CD4-positive, alpha-beta T cell treated with Interleukin-15 for 4 hours (primary cell): Measurements from ENCODE around the gene RHOA.
A peak's percentile ranks its signal among the peaks of the same experiment; 100 is the strongest.
"Not testable (repeated sequence)": the region's sequence is repeated elsewhere in the genome, so short reads cannot be mapped to it uniquely, and the experiment has no call there.

ENCODE experiments used
- DNase-seq: peaks from one replicate; pipeline ENCODE4 v3.0.0-alpha.2; 2020; ENCODE audit warnings: low spot score

Gene RHOA

GRCh38 chr3:49411535-49411967 is 225 bp downstream of the RHOA start:
- DNase-seq: peak; percentile 37

GRCh38 chr3:49410846-49411534 is 786 bp downstream of the RHOA start:
- no peak for DNase-seq

GRCh38 chr3:49410066-49410845 is 1.5 kb downstream of the RHOA start:
- peak; percentile 25 for DNase-seq

GRCh38 chr3:49406571-49407565 is 4.9 kb downstream of the RHOA start:
- no peak for DNase-seq

- DNase-seq: not testable (repeated sequence)
Observed at GRCh38 chr3:49405570-49405969, 6.2 kb downstream of the RHOA start.

- no peak for DNase-seq
Observed at GRCh38 chr3:49403891-49404290, 7.9 kb downstream of the RHOA start.

- no peak for DNase-seq
Observed at GRCh38 chr3:49401766-49402165, 10.0 kb downstream of the RHOA start.

GRCh38 chr3:49399461-49399860 is 12.3 kb downstream of the RHOA start:
- no peak for DNase-seq

- peak; percentile 14 for DNase-seq
Observed at GRCh38 chr3:49397470-49397869, 14.3 kb downstream of the RHOA start.

GRCh38 chr3:49391310-49391709 is 20.5 kb downstream of the RHOA start:
- DNase-seq: not testable (repeated sequence)

GRCh38 chr3:49389297-49389696 is 22.5 kb downstream of the RHOA start:
- DNase-seq: no peak

GRCh38 chr3:49388289-49388820 is 23.4 kb downstream of the RHOA start:
- no peak for DNase-seq

GRCh38 chr3:49387721-49388120 is 24.1 kb downstream of the RHOA start:
- no peak for DNase-seq

- DNase-seq: no peak
Observed at GRCh38 chr3:49386056-49386756, 25.6 kb downstream of the RHOA start.

- DNase-seq: no peak
Observed at GRCh38 chr3:49385617-49386016, 26.2 kb downstream of the RHOA start.

GRCh38 chr3:49383387-49383786 is 28.4 kb downstream of the RHOA start:
- no peak for DNase-seq

GRCh38 chr3:49378249-49378895 is 33.4 kb downstream of the RHOA start:
- DNase-seq: no peak

- DNase-seq: peak; percentile 45
Observed at GRCh38 chr3:49377483-49377882, 34.3 kb downstream of the RHOA start.

GRCh38 chr3:49371946-49372345 is 39.8 kb downstream of the RHOA start:
- DNase-seq: no peak

GRCh38 chr3:49370585-49371290 is 41.0 kb downstream of the RHOA start:
- no peak for DNase-seq
